HepG2 (cell line): Measurements from ENCODE around the gene MRPS35. TPM values are rescaled to one million over a fixed set of nuclear protein-coding genes. Genes with fewer than 3 reads are reported as not detected.

ENCODE experiments used
- ATF1 ChIP-seq: IDR thresholded peaks from 2 replicates; pipeline ENCODE4 v1.6.1; 2016; ENCODE audit warnings: mild to moderate bottlenecking, control low read depth
- ATM ChIP-seq: fragments of 450-650 bp; IDR thresholded peaks from 2 replicates; pipeline ENCODE4 v1.7.1; 2017; ENCODE audit warnings: mild to moderate bottlenecking, borderline replicate concordance
- EP300 ChIP-seq, 3 experiments: sonication (generic) in 1 of 3; formaldehyde crosslinking in 1 of 3; IDR thresholded peaks; 2 replicates each; pipeline versions ENCODE4 v1.5.1 to v1.6.1; 2011 to 2020; ENCODE audit warnings: low read depth in 2 of 3, low read length in 2 of 3, borderline replicate concordance in 1 of 3, improper control_type of control experiment in 1 of 3, mild to moderate bottlenecking in 1 of 3, missing genetic modification reagents in 1 of 3, moderate library complexity in 1 of 3
- HMGA1 ChIP-seq: sonication (generic); formaldehyde crosslinking; conservative IDR thresholded peaks from 2 replicates; pipeline ENCODE4 v1.4.0; 2020; ENCODE audit warnings: missing genetic modification reagents
- MAFF ChIP-seq: IDR thresholded peaks from 2 replicates; pipeline ENCODE4 v1.6.1; 2011; ENCODE audit warnings: low read depth, low read length, improper control_type of control experiment
- ONECUT2 ChIP-seq: sonication (generic); formaldehyde crosslinking; IDR thresholded peaks from 2 replicates; pipeline ENCODE4 v1.4.0; 2020; ENCODE audit warnings: missing genetic modification reagents
- REL ChIP-seq: sonication (generic); formaldehyde crosslinking; conservative IDR thresholded peaks from 2 replicates; pipeline ENCODE4 v1.8.0; 2022; ENCODE audit warnings: mild to moderate bottlenecking, missing genetic modification reagents, moderate library complexity
- SIN3B ChIP-seq: fragments of 150-350 bp; IDR thresholded peaks from 2 replicates; pipeline ENCODE4 v1.6.1; 2014; ENCODE audit warnings: low read length
- ZNF44 ChIP-seq: sonication (generic); formaldehyde crosslinking; IDR thresholded peaks from 2 replicates; pipeline ENCODE4 v1.5.1; 2020; ENCODE audit warnings: mild to moderate bottlenecking, missing genetic modification reagents
- ZNF460 ChIP-seq: sonication (generic); formaldehyde crosslinking; IDR thresholded peaks from 2 replicates; pipeline ENCODE4 v1.5.1; 2020; ENCODE audit warnings: missing genetic modification reagents, mild to moderate bottlenecking, borderline replicate concordance
- ZNF766 ChIP-seq: sonication (generic); formaldehyde crosslinking; IDR thresholded peaks from 2 replicates; pipeline ENCODE4 v1.5.0; 2020; ENCODE audit warnings: missing genetic modification reagents, borderline replicate concordance
- ZNF776 ChIP-seq: sonication (generic); formaldehyde crosslinking; IDR thresholded peaks from 2 replicates; pipeline ENCODE4 v1.4.0; 2020; ENCODE audit warnings: mild to moderate bottlenecking, missing genetic modification reagents
- polyA plus RNA-seq, 8 experiments: library from polyadenylated mRNA; depleted of rRNA in 3 of 8; stranded (reverse) in 7 of 8; unstranded in 1 of 8; fragments of >200 nt; fragmentation: Illumina TruSeq in 4 of 8; extraction: Trizol in 4 of 8; gene quantifications; 2 replicates each; pipeline versions ENCODE4 v1.2.1 to v1.2.3, GENCODE V29; 2011 to 2016; ENCODE audit warnings: low read depth in 4 of 8, missing spikeins in 1 of 8, mixed read lengths in 1 of 8; ENCODE audit not compliant: insufficient read depth in 1 of 8
- total RNA-seq, 5 experiments: library from RNA; depleted of rRNA; stranded (reverse); fragments of >200 nt; fragmentation: Illumina TruSeq; extraction: Trizol; gene quantifications; 2 replicates each; pipeline ENCODE4 v1.2.3, GENCODE V29; 2016; ENCODE audit warnings: low read depth in 1 of 5
- TF ChIP-seq, protein P1 (sequence below): sonication (generic); formaldehyde crosslinking; IDR thresholded peaks from 2 replicates; pipeline ENCODE4 v1.4.0; 2020; ENCODE audit warnings: missing genetic modification reagents, borderline replicate concordance
- TF ChIP-seq, protein P2 (sequence below): sonication (generic); formaldehyde crosslinking; IDR thresholded peaks from 2 replicates; pipeline ENCODE4 v1.5.1; 2020; ENCODE audit warnings: missing genetic modification reagents, mild to moderate bottlenecking, borderline replicate concordance
- TF ChIP-seq, protein P3 (sequence below): sonication (generic); formaldehyde crosslinking; IDR thresholded peaks from 2 replicates; pipeline ENCODE4 v1.5.1; 2020; ENCODE audit warnings: mild to moderate bottlenecking, missing genetic modification reagents, borderline replicate concordance
- TF ChIP-seq, protein P4 (sequence below): sonication (generic); formaldehyde crosslinking; IDR thresholded peaks from 2 replicates; pipeline ENCODE4 v1.5.0; 2020; ENCODE audit warnings: mild to moderate bottlenecking, missing genetic modification reagents, borderline replicate concordance
- TF ChIP-seq, protein P5 (sequence below): sonication (generic); formaldehyde crosslinking; conservative IDR thresholded peaks from 2 replicates; pipeline ENCODE4 v1.4.0; 2020; ENCODE audit warnings: missing genetic modification reagents

Gene MRPS35
- total and polyA plus RNA-seq, 2 of the 13 experiments (the other 11 are each of a cell fraction or from before 2014, with no cell fraction given): 63.4 to 104 TPM

DNA sequence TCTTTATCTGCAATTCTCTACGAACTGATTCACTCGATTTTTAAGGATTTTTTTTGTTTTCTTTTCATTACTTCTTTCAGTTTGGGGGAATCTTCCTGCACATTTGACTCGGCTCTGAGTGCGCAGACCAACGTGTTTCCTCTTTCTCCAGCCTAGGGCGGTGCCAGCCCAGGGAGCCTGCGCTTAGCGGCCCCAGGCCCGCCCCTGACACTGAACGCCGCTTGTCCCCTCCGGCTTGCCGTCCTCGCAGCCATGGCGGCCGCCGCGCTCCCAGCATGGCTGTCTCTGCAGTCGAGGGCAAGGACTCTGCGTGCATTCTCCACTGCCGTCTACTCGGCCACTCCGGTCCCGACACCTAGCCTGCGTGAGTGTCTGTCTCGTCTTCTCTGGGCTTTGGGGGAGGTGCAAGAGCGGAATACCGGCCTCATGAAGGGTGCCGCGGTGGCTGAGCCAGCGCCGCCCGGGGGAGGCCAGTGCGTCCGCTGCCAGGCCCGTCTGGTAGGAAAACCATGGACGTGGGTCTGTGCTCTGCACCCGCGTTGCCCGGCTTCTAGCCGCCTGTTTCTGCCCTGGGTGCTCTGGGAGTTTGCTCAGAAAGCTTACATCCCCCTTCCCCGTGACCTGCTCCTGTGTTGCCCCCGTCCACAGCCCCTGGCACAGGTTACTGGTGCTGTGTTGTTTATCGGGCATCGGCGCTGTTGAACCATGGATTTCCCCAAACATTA lies at the start of gene MRPS35 (continued):
- TF ChIP-seq, protein P1, sequence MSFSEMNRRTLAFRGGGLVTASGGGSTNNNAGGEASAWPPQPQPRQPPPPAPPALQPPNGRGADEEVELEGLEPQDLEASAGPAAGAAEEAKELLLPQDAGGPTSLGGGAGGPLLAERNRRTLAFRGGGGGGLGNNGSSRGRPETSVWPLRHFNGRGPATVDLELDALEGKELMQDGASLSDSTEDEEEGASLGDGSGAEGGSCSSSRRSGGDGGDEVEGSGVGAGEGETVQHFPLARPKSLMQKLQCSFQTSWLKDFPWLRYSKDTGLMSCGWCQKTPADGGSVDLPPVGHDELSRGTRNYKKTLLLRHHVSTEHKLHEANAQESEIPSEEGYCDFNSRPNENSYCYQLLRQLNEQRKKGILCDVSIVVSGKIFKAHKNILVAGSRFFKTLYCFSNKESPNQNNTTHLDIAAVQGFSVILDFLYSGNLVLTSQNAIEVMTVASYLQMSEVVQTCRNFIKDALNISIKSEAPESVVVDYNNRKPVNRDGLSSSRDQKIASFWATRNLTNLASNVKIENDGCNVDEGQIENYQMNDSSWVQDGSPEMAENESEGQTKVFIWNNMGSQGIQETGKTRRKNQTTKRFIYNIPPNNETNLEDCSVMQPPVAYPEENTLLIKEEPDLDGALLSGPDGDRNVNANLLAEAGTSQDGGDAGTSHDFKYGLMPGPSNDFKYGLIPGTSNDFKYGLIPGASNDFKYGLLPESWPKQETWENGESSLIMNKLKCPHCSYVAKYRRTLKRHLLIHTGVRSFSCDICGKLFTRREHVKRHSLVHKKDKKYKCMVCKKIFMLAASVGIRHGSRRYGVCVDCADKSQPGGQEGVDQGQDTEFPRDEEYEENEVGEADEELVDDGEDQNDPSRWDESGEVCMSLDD (CRISPR knock-in tag): no peak
- TF ChIP-seq HMGA1: no peak
- TF ChIP-seq, protein P2, sequence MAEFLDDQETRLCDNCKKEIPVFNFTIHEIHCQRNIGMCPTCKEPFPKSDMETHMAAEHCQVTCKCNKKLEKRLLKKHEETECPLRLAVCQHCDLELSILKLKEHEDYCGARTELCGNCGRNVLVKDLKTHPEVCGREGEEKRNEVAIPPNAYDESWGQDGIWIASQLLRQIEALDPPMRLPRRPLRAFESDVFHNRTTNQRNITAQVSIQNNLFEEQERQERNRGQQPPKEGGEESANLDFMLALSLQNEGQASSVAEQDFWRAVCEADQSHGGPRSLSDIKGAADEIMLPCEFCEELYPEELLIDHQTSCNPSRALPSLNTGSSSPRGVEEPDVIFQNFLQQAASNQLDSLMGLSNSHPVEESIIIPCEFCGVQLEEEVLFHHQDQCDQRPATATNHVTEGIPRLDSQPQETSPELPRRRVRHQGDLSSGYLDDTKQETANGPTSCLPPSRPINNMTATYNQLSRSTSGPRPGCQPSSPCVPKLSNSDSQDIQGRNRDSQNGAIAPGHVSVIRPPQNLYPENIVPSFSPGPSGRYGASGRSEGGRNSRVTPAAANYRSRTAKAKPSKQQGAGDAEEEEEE (CRISPR knock-in tag): no peak
- TF ChIP-seq ZNF766 (CRISPR knock-in tag): peak; percentile 85; the same call in 1 of the 2 replicates
- TF ChIP-seq SIN3B: peak; percentile 85
- no peak for TF ChIP-seq MAFF
- TF ChIP-seq, protein P3, sequence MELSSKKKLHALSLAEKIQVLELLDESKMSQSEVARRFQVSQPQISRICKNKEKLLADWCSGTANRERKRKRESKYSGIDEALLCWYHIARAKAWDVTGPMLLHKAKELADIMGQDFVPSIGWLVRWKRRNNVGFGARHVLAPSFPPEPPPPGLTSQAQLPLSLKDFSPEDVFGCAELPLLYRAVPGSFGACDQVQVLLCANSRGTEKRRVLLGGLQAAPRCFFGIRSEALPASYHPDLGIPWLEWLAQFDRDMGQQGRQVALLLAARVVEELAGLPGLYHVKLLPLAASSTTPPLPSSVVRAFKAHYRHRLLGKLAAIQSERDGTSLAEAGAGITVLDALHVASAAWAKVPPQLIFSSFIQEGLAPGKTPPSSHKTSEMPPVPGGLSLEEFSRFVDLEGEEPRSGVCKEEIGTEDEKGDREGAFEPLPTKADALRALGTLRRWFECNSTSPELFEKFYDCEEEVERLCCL: no peak
- TF ChIP-seq, protein P4, sequence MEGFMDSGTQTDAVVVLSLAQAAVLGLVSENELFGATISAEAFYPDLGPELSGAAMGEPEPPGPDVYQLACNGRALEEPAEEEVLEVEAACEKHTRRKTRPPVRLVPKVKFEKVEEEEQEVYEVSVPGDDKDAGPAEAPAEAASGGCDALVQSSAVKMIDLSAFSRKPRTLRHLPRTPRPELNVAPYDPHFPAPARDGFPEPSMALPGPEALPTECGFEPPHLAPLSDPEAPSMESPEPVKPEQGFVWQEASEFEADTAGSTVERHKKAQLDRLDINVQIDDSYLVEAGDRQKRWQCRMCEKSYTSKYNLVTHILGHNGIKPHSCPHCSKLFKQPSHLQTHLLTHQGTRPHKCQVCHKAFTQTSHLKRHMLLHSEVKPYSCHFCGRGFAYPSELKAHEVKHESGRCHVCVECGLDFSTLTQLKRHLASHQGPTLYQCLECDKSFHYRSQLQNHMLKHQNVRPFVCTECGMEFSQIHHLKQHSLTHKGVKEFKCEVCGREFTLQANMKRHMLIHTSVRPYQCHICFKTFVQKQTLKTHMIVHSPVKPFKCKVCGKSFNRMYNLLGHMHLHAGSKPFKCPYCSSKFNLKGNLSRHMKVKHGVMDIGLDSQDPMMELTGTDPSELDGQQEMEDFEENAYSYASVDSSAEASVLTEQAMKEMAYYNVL (CRISPR knock-in tag): peak; percentile 83
- TF ChIP-seq REL (CRISPR knock-in tag): peak; percentile 88
- no peak for TF ChIP-seq ZNF44 (CRISPR knock-in tag)
- no peak for TF ChIP-seq ATF1 (CRISPR knock-in tag)
- no peak for TF ChIP-seq ATM
- peak; percentile 9; the same call in 1 of the 2 replicates for TF ChIP-seq ZNF460 (CRISPR knock-in tag)
- peak; percentile 96 for TF ChIP-seq ZNF776 (CRISPR knock-in tag)
- TF ChIP-seq, protein P5, sequence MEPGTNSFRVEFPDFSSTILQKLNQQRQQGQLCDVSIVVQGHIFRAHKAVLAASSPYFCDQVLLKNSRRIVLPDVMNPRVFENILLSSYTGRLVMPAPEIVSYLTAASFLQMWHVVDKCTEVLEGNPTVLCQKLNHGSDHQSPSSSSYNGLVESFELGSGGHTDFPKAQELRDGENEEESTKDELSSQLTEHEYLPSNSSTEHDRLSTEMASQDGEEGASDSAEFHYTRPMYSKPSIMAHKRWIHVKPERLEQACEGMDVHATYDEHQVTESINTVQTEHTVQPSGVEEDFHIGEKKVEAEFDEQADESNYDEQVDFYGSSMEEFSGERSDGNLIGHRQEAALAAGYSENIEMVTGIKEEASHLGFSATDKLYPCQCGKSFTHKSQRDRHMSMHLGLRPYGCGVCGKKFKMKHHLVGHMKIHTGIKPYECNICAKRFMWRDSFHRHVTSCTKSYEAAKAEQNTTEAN (CRISPR knock-in tag): peak; percentile 79
- no peak for TF ChIP-seq EP300 (IDR thresholded peaks at IDR 0.05; ENCODE audit: low read depth in 2 of 2, low read length in 2 of 2)
- peak; percentile 65 for TF ChIP-seq EP300 (CRISPR knock-in tag; IDR thresholded peaks at IDR 0.05; ENCODE audit: borderline replicate concordance)
- TF ChIP-seq ONECUT2 (CRISPR knock-in tag): peak; percentile 36; the same call in 1 of the 2 replicates
